Adrenal gland (tissue), 12 donors: Measurements from ENCODE around the gene STARD10. TPM values are rescaled to one million over a fixed set of nuclear protein-coding genes. Genes with fewer than 3 reads are reported as not detected.

Source experiments
- DNase-seq, 7 donors: peaks; one replicate each; pipeline ENCODE4 v3.0.0-alpha.2; 2019 to 2020
- H3K27ac ChIP-seq, 5 donors: fragments of 200-600 bp; sonication (generic) in 4 of 5; 1 replicate in 3 of 5; 2 replicates in 2 of 5; pipeline versions ENCODE4 v1.5.1 to v1.8.0; 2016 to 2020; ENCODE audit warnings: mild to moderate bottlenecking in 1 of 5
- H3K27me3 ChIP-seq: fragments of 200-600 bp; 2 replicates; pipeline ENCODE4 v1.8.0; 2021
- H3K36me3 ChIP-seq, 2 donors: fragments of 200-600 bp; replicated peaks in 1 of 2; 1 replicate in 1 of 2; 2 replicates in 1 of 2; pipeline versions ENCODE4 v1.5.1 to v1.8.0; 2018 to 2022
- H3K4me1 ChIP-seq, 2 donors: fragments of 200-600 bp; replicated peaks in 1 of 2; 1 replicate in 1 of 2; 2 replicates in 1 of 2; pipeline versions ENCODE4 v1.5.1 to v1.8.0; 2018 to 2021
- H3K4me3 ChIP-seq, 4 donors: fragments of 200-600 bp; sonication (generic) in 3 of 4; one replicate each; pipeline ENCODE4 v1.5.1; 2016 to 2018
- H3K9me3 ChIP-seq, 3 donors: fragments of 200-600 bp; sonication (generic) in 1 of 3; replicated peaks in 1 of 3; 1 replicate in 2 of 3; 2 replicates in 1 of 3; pipeline versions ENCODE4 v1.5.1 to v1.8.0; 2016 to 2021
- CTCF ChIP-seq, 6 experiments: fragments of 450-650 bp in 4 of 6; fragments of 200-600 bp in 2 of 6; sonication (generic) in 1 of 6; IDR thresholded peaks; 1 replicate in 5 of 6; 2 replicates in 1 of 6; pipeline versions ENCODE4 v1.5.1 to v1.8.0; 2016 to 2021; ENCODE audit warnings: antibody characterized with exemption in 6 of 6, mild to moderate bottlenecking in 2 of 6, moderate library complexity in 1 of 6
- POLR2A ChIP-seq, 2 donors: fragments of 450-650 bp; IDR thresholded peaks; one replicate each; pipeline ENCODE4 v1.6.1; 2017; ENCODE audit warnings: antibody characterized with exemption in 2 of 2, mild to moderate bottlenecking in 2 of 2, moderate library complexity in 1 of 2
- WGBS, 4 donors: extraction: QIAGEN DNeasy Blood & Tissue Kit in 2 of 4; methylation state at CpG; one replicate each; pipeline versions ENCODE4 v1.1.5 to v1.1.7; 2013 to 2017; 5-methylcytosine and 5-hydroxymethylcytosine counted together
- intact Hi-C, 2 donors: fragments of 100-400 bp; cut with DNase I; formaldehyde crosslinking; loops; one replicate each; pipeline versions ENCODE4 v1.14.1 to v1.15.0; 2022 to 2023
- polyA plus RNA-seq, 3 donors: library from polyadenylated mRNA; stranded (reverse); fragments of 200-250 nt in 2 of 3; fragments of 350-450 nt in 1 of 3; fragmentation: Illumina TruSeq in 1 of 3; extraction: RNeasy Lipid Tissue Mini Kit (QIAGEN cat#74804) in 1 of 3; gene quantifications; one replicate each; pipeline ENCODE4 v1.2.3, GENCODE V29; 2013 to 2014
- total RNA-seq, 9 donors: library from RNA; depleted of rRNA in 4 of 9; stranded (reverse); fragments of >200 nt in 4 of 9; fragments of 120-200 nt in 1 of 9; fragmentation: NEBNext Ultra II Directional in 1 of 9; extraction: Animal tissue kit (Norgen Biotek cat#: 25700) in 1 of 9; gene quantifications; one replicate each; pipeline versions ENCODE4 v1.1.0 to v1.2.4, GENCODE V29; 2013 to 2023
- donor health status: healthy with polysubstance abuse.
- donor health status: Bipolar disorder and iron deficiency.
- donor health status: DM: yes; HTN: yes; CAD: no.
- donor health status: DM: no; HTN: no; CAD: no.
- donor health status: DM: no; HTN: no; CAD: no.
- donor health status: DM: yes; HTN: yes; CAD: no.

The STARD10 gene
- total and polyA plus RNA-seq, 12 donors: 190 to 668 (median 350) TPM

GRCh38 chr11:72712841-72713240 lies 81.0 kb downstream of the STARD10 start:
- intact Hi-C loops: loop anchor here in 1 of 2 donors (10.0 kb wide), 1 partner anchor 462 kb away; no protein-coding TSS in a partner anchor
- Histone ChIP-seq H3K4me3 (no peak overlapping the region), H3K36me3 (peaks cover 0 to 54% of the 10 kb centered on the region in 2 donors)

GRCh38 chr11:72712168-72712751 lies 81.6 kb downstream of the STARD10 start:
- H3K9me3 ChIP-seq: no peaks in the 10 kb centered on the region
- TF ChIP-seq POLR2A (IDR thresholded peaks at IDR 0.05) (no peak), CTCF (IDR thresholded peaks at IDR 0.05) (no peak)
- intact Hi-C loops: loop anchor here in 1 of 2 donors (10.0 kb wide), 1 partner anchor 463 kb away; no protein-coding TSS in a partner anchor
- peak overlapping the region in 2 of 5 donors; percentile 47 to 70 for H3K27ac ChIP-seq
- WGBS, 4 donors: 46 to 56% (median 50%) methylated on average over 8 to 26 of the region's 26 CpGs
- DNase-seq: peak; percentile 57 to 81 (median 69)
- no peaks in the 10 kb centered on the region for H3K27me3 ChIP-seq
- no peak overlapping the region for H3K4me3 ChIP-seq
- H3K36me3 ChIP-seq: peaks cover 0 to 57% of the 10 kb centered on the region in 2 donors
- peaks cover 0 to 35% of the 10 kb centered on the region in 2 donors for H3K4me1 ChIP-seq

More at GRCh38 chr11:72712841-72713240, 81.0 kb downstream of the STARD10 start:
- peaks cover 0 to 40% of the 10 kb centered on the region in 2 donors for H3K4me1 ChIP-seq
- DNase-seq: no peak
- WGBS, 4 donors: 63 to 73% (median 66%) methylated on average over 5 to 10 of the region's 10 CpGs
- H3K27ac ChIP-seq: peak overlapping the region in 3 of 5 donors; percentile 0 to 70 (median 62)
- no peaks in the 10 kb centered on the region for H3K9me3 ChIP-seq
- no peaks in the 10 kb centered on the region for H3K27me3 ChIP-seq
- TF ChIP-seq CTCF (IDR thresholded peaks at IDR 0.05): no peak
- TF ChIP-seq POLR2A (IDR thresholded peaks at IDR 0.05): no peak

- no peak for DNase-seq
- intact Hi-C loops: loop anchor here in 1 of 2 donors (10.0 kb wide), 1 partner anchor 464 kb away; no protein-coding TSS in a partner anchor
- no peaks in the 10 kb centered on the region for H3K9me3 ChIP-seq
- peaks cover 0 to 59% of the 10 kb centered on the region in 2 donors for H3K36me3 ChIP-seq
- H3K4me3 ChIP-seq: no peak overlapping the region
- no peaks in the 10 kb centered on the region for H3K27me3 ChIP-seq
- WGBS, 4 donors: 85 to 92% (median 87%) methylated on average over 7 to 9 of the region's 9 CpGs
- no peak overlapping the region for H3K27ac ChIP-seq
- TF ChIP-seq POLR2A (IDR thresholded peaks at IDR 0.05) (no peak), CTCF (IDR thresholded peaks at IDR 0.05) (no peak)
- H3K4me1 ChIP-seq: peaks cover 0 to 23% of the 10 kb centered on the region in 2 donors
These were observed 82.7 kb downstream of the STARD10 start for GRCh38 chr11:72711141-72711540.

GRCh38 chr11:72710278-72710677 lies 83.6 kb downstream of the STARD10 start:
- Histone ChIP-seq H3K36me3 (peaks cover 0 to 67% of the 10 kb centered on the region in 2 donors), H3K27me3 (no peaks in the 10 kb centered on the region), H3K9me3 (no peaks in the 10 kb centered on the region), H3K4me1 (peaks cover 0 to 22% of the 10 kb centered on the region in 2 donors), H3K4me3 (no peak overlapping the region), H3K27ac (no peak overlapping the region)
- TF ChIP-seq CTCF (IDR thresholded peaks at IDR 0.05) (no peak), POLR2A (IDR thresholded peaks at IDR 0.05) (no peak)
- WGBS, 4 donors: 88 to 94% (median 91%) methylated on average over 3 to 11 of the region's 11 CpGs; no CpG with 5 or more reads in 1 of the 4 donors
- DNase-seq: no peak
- intact Hi-C loops: loop anchor here in 1 of 2 donors (10.0 kb wide), 1 partner anchor 465 kb away; no protein-coding TSS in a partner anchor
